ENCODE data around the gene MT3. TPM values are rescaled to one million over a fixed set of nuclear protein-coding genes. Genes with fewer than 3 reads are reported as not detected.

MT3 gene
- total RNA-seq (2014; rRNA removed; shearing (Covaris generic)), result not detected in 2 replicates
- not detected in 2 replicates for polyA plus RNA-seq (2015; cell fraction: cytosol; rRNA removed)
- polyA plus RNA-seq (2015; cell fraction: nucleus; rRNA removed), result not detected in 2 replicates

DNA sequence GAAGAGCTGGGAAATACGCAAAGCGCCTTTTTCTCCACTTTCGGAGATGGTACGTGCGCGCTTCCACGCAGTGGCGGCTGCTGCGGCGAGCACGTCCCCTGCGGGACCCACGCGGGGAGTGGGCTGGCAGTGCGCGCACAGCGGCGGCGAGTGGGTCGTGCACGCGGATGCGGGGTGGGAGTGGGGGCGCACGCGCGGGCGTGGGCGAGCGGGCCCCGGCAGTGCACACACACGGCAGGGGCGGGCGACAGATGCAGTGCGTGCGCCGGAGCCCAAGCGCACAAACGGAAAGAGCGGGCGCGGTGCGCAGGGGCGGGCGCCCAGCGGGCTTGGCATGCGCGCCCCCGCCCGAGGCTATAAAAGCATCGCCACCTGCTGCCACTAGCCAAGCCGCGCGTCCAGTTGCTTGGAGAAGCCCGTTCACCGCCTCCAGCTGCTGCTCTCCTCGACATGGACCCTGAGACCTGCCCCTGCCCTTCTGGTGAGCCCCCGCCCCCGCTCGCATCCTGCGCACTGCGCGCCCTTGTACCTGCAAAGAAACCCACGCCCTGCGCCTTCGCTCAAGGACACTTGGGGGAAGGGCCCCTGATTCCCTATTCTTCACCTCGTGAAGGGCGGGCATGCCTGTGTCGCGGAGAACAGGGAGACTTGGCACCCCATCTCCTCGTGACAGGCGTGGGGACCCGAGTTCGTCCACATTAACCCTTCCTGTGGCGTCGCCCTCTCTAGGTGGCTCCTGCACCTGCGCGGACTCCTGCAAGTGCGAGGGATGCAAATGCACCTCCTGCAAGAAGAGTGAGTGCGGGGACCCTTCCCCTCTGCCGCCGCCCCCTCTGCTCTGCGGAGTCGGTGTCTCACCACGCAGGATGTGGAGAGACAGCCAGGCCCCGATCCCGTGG, at the start of gene MT3:
Gene MT3, plus strand, starts transcription at position 388 of the 899 bp plus-strand sequence. Its CDS starts 63 bp downstream, at position 451.
- in situ Hi-C loops (cut with HindIII; ENCODE audit: low pct_unique_long_range_greater_than_20kb, low sequenced_read_pairs), result no loop called here
- no peak for DNase-seq (ENCODE audit: low read depth, low spot score)

DNA sequence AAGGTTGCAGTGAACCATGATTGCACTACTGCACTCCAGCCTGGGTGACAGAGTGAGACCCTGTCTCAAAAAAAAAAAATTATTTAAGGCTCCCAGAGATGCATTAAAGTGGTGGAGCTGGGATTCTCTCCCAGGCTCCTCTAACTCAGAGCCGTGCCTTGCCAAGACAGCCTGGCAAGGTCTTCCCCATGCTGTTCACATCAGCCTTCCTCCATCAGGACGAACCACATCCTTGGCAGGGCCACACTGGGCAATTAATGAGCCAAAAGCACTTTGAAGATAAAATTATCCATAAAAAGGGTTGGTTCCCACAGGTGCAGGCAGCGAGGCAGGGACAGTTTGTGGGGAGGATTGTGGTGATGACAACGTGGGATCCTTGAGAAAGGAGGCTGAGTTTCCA, 49.7 kb upstream of the MT3 start:
- in situ Hi-C loops (cut with HindIII; ENCODE audit: low pct_unique_long_range_greater_than_20kb, low sequenced_read_pairs), result no loop called here
- no peak for DNase-seq (ENCODE audit: low read depth, low spot score)

DNA sequence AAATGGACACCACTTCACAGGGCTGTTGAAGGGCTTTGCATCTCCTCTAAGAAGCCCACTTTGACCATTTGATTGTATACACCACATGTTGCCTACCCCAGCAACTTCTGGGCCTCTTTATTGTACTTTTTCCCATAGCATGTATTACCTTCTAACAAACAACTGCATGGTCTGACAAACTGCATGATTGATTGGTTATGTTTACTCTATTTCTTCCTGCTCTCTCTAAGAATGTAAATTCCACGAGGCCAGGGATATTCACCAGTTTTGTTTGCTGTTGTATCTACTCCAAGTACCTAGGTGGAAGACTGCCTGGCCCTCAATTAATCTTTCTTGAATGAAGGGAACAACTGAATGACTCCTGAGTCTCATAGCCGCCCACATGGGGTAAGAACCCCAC, 47.3 kb upstream of the MT3 start:
- in situ Hi-C loops (cut with HindIII; ENCODE audit: low pct_unique_long_range_greater_than_20kb, low sequenced_read_pairs), result no loop called here
- no peak for DNase-seq (ENCODE audit: low read depth, low spot score)

DNA sequence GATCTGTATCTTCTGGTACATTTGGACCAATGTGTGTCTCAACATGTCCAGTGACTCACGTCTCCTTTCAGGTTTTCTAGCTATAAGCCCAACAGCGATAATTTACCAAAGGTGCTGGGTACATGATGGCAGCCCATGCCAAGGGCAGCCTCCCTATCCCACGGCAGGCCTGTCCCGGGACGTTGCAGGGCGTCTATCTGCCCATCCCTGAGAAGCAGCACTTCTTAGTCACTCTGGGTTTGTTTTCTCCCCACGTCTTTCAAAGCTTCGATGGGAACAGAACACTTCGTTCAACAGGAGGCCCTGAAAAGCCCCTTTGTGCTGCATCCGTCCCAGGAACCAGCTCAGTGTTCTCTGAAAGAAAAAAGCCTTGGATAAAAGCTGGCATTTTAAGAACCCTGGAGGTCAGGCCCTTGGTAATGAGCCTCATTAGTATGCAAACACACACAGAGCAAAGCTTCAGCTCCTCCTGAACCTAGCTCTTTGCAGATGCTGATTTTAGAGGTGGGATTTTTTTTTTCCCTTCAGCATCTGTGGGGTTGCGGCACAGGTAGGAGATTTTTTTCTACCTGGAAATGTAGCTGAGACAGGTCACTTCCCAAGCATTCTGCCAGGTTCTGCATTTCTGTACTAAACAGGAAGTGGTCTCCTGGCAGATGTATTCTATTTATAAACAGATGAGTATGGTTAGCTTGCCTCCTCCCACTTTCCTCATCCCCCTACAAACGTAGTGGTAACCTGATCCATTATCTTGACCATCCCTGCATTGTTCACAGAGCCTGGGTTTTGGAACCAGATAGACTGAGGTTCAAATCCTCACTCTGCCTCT, 42.0 kb upstream of the MT3 start:
- DNase-seq (ENCODE audit: low read depth, low spot score), result peak; percentile 75
- in situ Hi-C loops (cut with HindIII; ENCODE audit: low pct_unique_long_range_greater_than_20kb, low sequenced_read_pairs), result no loop called here

DNA sequence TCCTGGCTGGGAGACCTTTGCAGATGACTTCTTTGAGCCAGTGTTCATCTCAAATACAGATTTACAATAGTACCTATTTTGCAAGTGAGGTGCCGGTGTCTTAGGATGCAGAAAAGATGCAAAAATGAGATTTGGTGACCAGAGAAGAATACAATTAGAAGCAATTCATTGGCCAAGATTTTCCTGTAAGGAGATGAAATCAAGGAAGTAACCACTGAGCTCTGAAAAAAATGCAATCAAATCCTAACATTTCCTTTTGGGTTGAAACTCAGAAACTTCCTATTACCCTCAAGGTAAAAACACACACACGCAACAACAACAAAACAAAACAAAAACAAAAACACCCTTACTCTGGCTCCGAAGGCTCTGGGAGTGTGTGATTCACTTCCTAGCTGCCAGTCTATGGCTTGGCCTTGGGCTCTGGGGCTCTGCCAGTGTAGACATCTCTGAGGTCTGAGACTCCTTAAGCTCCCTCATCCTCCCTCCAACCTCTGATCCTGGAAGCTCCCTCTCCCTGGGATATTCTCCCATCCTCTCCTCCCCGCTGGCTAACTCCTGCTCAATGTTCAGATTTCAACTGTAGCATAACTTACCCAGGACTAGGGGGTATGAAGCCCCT, 41.3 kb upstream of the MT3 start:
- in situ Hi-C loops (cut with HindIII; ENCODE audit: low pct_unique_long_range_greater_than_20kb, low sequenced_read_pairs), result no loop called here
- no peak for DNase-seq (ENCODE audit: low read depth, low spot score)

DNA sequence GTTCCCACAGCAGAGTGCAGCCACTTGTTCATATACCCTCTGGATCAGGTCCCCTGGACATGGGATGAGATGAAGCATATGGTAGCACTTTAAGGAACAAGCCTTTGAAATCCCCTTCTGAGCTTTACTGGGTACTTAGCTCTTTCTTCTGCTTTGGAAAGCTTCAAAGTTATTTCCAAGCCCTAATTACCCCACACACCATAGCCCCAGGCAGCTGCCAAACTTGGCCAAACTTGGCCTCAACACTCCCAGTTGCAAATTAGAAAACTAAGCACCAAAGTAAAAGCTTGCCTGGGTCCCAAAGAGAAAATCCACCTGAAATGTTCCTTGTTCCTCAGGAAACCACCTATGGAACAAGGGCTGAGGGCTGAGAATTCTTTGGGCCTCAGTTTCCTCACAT, 40.2 kb upstream of the MT3 start:
- no peak for DNase-seq (ENCODE audit: low read depth, low spot score)
- in situ Hi-C loops (cut with HindIII; ENCODE audit: low pct_unique_long_range_greater_than_20kb, low sequenced_read_pairs), result no loop called here

DNA sequence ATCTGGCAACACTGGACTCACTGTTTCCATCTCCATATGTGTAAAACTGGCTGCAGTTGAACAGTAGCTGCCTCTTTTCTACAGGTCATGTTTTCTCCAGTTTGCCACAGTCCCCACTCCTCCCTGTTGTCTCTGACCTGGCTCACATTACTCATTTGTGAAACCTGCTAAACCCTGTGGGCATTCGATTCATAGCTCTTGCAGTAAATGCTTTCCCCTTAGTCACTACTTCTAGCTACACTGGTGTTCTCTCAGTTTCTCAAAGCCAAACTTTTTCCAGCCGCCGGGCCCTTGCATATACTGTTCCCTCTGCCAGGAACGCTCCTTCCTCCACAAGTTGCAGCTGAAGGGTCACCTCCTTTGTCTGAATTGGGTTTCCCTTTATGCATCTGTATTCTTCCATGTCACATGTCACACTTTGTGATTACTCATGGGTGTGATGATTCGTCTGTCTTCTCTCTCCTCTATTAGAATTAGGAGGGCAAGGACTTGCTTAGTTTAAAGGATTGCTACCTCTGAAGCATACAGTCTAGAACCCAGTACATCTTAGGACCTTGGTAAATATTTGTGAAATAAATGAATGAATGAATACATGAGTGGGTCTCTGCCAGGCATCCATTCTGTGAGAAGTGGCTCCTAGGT, 39.5 kb upstream of the MT3 start:
- in situ Hi-C loops (cut with HindIII; ENCODE audit: low pct_unique_long_range_greater_than_20kb, low sequenced_read_pairs), result no loop called here
- peak; percentile 35 for DNase-seq (ENCODE audit: low read depth, low spot score)

DNA sequence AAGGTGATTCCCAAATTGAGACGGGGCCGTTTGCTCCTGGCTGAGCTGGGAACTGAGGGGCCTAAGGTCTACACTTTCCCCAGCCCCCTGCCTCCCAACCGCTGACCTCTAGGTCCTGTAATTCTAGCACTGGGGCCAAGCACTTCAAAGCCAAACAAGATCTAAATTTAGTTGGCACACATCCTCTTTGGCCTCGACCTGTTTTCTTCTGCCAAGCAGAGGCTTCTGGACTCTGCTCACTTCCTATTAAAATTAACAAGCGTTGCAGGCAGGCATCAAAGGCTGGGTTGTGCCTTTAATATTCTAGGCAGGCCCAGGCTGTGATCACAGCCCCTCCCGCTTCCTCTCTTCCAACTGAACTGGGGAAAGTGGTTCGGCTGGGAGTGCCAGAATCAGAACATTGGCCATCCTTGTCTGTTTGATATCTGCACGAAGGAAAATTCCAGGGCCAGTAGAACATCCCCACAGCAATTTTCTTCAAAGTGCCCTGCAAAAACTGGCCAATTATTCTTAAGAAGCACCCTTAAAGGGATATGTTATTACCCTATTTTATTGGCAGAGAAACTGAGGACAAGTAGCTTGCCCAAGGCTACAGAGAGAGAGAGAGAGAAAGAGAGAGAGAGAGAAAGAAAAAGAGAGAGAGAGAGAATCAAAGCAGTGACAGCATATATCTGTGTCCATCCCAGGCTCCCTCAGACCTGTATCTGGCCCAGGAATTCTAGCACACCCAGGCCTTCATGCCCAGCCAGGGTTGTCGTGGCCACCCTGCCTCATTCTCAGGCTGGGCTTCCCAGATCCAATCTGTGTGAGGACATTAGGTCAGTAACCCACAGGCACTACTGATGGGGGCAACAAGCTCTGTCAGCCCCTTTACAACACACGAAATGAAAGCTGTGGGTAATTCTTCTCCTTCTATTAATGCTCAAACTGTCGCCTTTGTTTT, 37.3 kb upstream of the MT3 start:
- in situ Hi-C loops (cut with HindIII; ENCODE audit: low pct_unique_long_range_greater_than_20kb, low sequenced_read_pairs), result no loop called here
- no peak for DNase-seq (ENCODE audit: low read depth, low spot score)

DNA sequence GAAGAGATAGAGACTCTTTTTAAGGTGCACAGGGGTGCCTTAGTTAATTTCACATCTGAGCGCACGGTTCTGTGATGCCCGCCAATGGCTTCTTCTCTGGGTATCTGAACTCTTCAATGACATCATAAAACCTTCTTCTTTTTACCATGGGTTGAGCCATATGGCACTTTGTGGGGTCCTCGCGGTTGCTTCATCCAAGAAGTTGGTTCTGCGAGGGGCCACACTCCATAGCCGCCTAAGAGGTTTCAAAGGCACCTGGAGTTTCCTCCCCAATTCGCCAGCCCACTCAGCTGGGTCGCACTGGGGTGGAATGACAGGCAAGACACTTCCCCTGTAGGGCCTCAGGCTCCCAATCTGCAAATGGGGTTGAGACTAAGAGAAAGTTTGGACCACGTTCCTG, 34.9 kb upstream of the MT3 start:
- DNase-seq (ENCODE audit: low read depth, low spot score), result no peak
- in situ Hi-C loops (cut with HindIII; ENCODE audit: low pct_unique_long_range_greater_than_20kb, low sequenced_read_pairs), result no loop called here

DNA sequence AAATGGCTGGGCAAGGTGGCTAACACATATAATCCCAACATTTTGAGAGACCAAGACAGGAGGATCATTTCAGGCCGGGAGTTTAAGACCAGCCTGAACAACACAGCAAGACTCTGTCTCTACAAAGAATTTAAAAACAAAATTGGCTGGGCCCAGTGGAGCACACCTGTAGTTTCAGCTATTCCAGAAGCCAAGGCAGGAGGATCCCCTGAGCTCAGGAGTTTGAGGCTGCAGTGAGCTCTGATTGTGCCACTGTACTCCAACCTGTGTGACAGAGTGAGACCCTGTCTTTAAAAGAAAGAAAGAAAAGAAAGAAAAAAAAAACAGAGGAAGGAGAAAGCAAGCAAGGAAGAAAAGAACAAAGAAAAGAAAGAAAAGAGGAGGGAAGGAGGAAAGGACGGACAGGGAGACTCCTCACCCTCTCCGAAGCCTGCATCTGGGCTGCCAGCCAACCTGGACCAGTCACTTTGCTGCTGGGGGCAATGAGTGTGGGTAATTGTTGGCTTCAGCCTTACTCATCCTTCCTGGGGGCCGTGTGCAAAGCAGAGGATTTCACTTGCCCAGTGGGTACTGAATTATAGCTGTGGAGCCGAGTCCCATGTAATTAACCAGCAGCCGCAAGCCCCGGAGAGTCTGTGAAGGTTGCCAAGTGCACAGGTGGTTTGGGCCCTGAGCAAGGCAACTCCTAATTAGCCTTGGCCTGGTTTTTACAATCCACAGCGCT, 31.1 kb upstream of the MT3 start:
- in situ Hi-C loops (cut with HindIII; ENCODE audit: low pct_unique_long_range_greater_than_20kb, low sequenced_read_pairs), result no loop called here
- DNase-seq (ENCODE audit: low read depth, low spot score), result no peak

DNA sequence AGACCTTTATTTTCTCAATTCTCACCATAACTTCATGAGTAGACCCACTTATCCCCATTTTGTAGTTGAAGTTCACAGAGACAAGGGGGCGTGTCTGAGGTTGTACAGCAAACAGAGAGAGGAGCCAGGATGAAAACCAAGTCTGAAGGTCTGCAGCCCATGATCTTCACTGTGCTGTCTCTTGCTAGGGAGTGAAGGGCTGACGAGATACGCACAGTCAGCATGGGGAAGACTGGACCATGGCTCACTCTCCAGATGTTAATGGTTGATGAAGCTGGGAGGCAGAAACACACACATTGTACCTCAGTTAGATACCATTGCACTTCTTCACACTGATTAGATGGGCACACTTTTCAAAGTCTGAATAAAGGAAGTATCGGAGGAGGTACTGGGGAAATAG, 30.2 kb upstream of the MT3 start:
- in situ Hi-C loops (cut with HindIII; ENCODE audit: low pct_unique_long_range_greater_than_20kb, low sequenced_read_pairs), result no loop called here
- no peak for DNase-seq (ENCODE audit: low read depth, low spot score)

DNA sequence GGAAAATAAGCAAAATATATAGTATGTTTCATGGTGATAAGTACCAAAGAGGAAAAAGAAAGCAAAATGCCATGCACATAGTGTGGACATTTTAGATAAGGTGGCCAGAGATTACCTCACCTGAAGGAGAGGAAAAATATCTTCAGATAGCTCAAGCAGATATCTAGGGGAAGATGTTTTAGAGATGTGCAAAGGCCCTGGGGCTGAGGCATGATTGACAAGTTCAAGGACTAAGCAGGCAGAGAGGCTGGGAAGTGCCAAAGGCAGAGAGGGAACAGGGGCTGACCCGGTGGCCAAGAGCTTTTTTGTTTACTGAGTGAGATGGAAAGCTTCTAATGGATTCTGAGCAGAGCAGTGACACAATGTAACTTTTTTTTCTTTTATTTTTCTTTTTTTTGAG, 28.9 kb upstream of the MT3 start:
- in situ Hi-C loops (cut with HindIII; ENCODE audit: low pct_unique_long_range_greater_than_20kb, low sequenced_read_pairs), result no loop called here

DNA sequence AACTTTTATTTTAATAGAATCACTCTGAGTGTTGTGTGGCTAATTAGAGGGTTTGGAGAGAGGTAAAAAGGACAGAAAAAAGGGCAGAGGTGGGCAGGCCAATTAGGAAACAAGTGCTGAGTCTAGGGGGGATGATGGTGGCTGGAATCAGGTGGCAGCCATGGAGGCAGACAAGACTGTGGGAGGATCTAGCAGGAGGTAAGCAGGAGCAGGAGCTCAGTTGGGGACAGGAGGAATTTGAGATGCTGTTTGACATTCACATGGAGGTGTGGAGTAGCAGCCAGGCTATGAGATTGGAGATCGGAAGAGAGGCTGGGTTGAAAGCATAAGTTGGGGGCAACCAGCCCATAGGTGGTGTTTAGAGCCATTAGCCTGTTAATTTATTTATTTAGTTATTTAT, 28.2 kb upstream of the MT3 start:
- in situ Hi-C loops (cut with HindIII; ENCODE audit: low pct_unique_long_range_greater_than_20kb, low sequenced_read_pairs), result no loop called here
- DNase-seq (ENCODE audit: low read depth, low spot score), result no peak

More for the DNA sequence above, 28.9 kb upstream of the MT3 start:
- no peak for DNase-seq (ENCODE audit: low read depth, low spot score)

DNA sequence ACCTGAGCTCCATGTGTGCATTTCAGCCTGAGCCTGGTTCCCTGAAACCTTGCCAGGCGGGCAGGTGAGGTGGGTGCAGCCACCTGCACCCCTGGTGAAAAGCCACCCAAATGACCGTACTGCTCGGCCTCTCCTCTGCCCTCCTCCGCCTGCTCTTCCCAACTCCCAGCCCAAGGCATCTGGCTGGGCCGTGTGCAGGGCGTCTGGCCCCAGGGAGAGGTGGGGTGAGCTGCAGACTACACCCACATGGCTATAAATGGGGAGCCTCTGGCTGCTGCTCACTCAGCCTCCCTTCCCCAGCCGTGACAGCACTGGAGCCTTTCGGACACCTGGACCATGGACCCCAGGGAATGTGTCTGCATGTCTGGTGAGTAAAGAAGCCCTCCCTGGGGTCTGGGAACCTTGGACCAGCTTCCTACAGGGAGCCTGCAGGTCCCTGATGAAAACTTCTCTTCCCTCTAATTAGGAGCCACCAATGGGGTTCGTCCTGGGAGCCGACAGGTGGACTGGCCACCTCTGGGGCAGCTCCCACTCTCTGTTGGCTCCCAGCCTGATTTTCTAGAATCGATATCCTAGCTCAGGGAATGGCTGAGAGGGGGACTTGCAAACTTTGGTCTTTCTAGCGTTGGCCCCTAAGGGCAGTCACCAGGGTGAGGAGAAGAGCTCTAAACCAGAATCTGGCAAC, 24.4 kb upstream of the MT3 start, which contains the start of gene MT4:
Gene MT4, plus strand, starts transcription at position 281 of the 685 bp plus-strand sequence. Its CDS starts 56 bp downstream, at position 337.
- in situ Hi-C loops (cut with HindIII; ENCODE audit: low pct_unique_long_range_greater_than_20kb, low sequenced_read_pairs), result no loop called here
- DNase-seq (ENCODE audit: low read depth, low spot score), result no peak

DNA sequence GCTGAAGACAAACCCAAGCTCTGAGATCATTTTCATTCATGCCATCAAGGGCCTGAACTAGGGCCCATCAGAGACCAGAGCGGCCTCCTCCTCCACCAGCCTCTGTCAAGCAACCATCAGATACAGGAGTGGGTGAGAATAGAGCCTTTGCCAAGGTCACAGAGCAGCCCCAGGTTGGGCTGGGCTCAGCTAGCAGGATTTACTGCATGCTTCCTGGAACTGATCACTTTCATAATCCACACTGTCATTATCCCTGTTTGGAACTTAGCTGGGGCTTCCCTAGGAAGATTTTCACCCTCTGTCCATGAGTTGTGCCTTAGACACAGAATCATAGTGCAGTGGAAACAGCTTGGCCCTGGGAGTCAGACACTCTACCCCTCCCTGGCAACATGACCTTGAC, 19.4 kb upstream of the MT3 start:
- in situ Hi-C loops (cut with HindIII; ENCODE audit: low pct_unique_long_range_greater_than_20kb, low sequenced_read_pairs), result no loop called here
- DNase-seq (ENCODE audit: low read depth, low spot score), result no peak
